Lung (tissue), 12 donors: ENCODE data around the gene PEX19. TPM values are rescaled to one million over a fixed set of nuclear protein-coding genes. Genes with fewer than 3 reads are reported as not detected.

ENCODE experiments used
- ATAC-seq: fragments of 200-7000 bp; cut with Tn5 transposase; one replicate; pipeline ENCODE4 v1.9.1; 2020; ENCODE audit warnings: moderate number of reproducible peaks; ENCODE audit not compliant: insufficient read depth, low FRiP score
- DNase-seq, 3 donors: peaks; one replicate each; pipeline ENCODE4 v3.0.0-alpha.2; 2013 to 2017
- H3K27ac ChIP-seq, 2 donors: one replicate each; pipeline ENCODE4 v1.5.1; 2013; ENCODE audit warnings: mild to moderate bottlenecking in 2 of 2, moderate library complexity in 2 of 2, control low read depth in 1 of 2, inconsistent platforms in 1 of 2, low read depth in 1 of 2, low read length in 1 of 2
- H3K27me3 ChIP-seq, 3 donors: one replicate each; pipeline ENCODE4 v1.5.1; 2013; ENCODE audit warnings: low read length in 2 of 3; ENCODE audit not compliant: control insufficient read depth in 3 of 3, insufficient read depth in 3 of 3
- H3K36me3 ChIP-seq, 4 donors: one replicate each; pipeline ENCODE4 v1.5.1; 2013; ENCODE audit warnings: low read length in 4 of 4, mild to moderate bottlenecking in 1 of 4, moderate library complexity in 1 of 4; ENCODE audit not compliant: control insufficient read depth in 4 of 4, insufficient read depth in 4 of 4
- H3K4me1 ChIP-seq, 5 donors: one replicate each; pipeline ENCODE4 v1.5.1; 2013; ENCODE audit warnings: low read length in 5 of 5, mild to moderate bottlenecking in 2 of 5, moderate library complexity in 1 of 5; ENCODE audit not compliant: control insufficient read depth in 5 of 5, insufficient read depth in 5 of 5
- H3K4me3 ChIP-seq: one replicate; pipeline ENCODE4 v1.5.1; 2013; ENCODE audit warnings: mild to moderate bottlenecking, control low read depth, moderate library complexity
- H3K9ac ChIP-seq, 2 donors: one replicate each; pipeline ENCODE4 v1.5.1; 2013; ENCODE audit warnings: low read length in 2 of 2, control low read depth in 1 of 2; ENCODE audit not compliant: insufficient read depth in 1 of 2
- H3K9me3 ChIP-seq, 4 donors: one replicate each; pipeline ENCODE4 v1.5.1; 2013; ENCODE audit warnings: low read length in 3 of 4, mild to moderate bottlenecking in 1 of 4, moderate library complexity in 1 of 4; ENCODE audit not compliant: control insufficient read depth in 4 of 4, insufficient read depth in 3 of 4
- WGBS, 2 donors: extraction: QIAGEN DNeasy Blood & Tissue Kit; methylation state at CpG; one replicate each; pipeline ENCODE4 v1.1.7; 2013; 5-methylcytosine and 5-hydroxymethylcytosine counted together
- polyA plus RNA-seq, 2 donors: library from polyadenylated mRNA; stranded (reverse); fragments of 200-250 nt; gene quantifications; one replicate each; pipeline ENCODE4 v1.2.1, GENCODE V29; 2013
- total RNA-seq, 2 donors: library from RNA; depleted of rRNA in 1 of 2; stranded (reverse); fragments of >200 nt in 1 of 2; gene quantifications; one replicate each; pipeline ENCODE4 v1.2.1, GENCODE V29; 2014 to 2021
- TF ChIP-seq, protein P1 (sequence below): IDR thresholded peaks from 2 replicates; pipeline ENCODE4 v1.5.1; 2012; ENCODE audit warnings: mild to moderate bottlenecking; ENCODE audit errors: control extremely low read depth, extremely low read depth
- donor health status: control.
- donor health status: control.
- donor health status: Bipolar disorder and iron deficiency.
- donor health status: healthy.
- donor health status: DM: yes; HTN: yes; CAD: no.

The PEX19 gene
- total and polyA plus RNA-seq, 4 donors = 13.1 to 60.7 (median 44.5) TPM

DNA sequence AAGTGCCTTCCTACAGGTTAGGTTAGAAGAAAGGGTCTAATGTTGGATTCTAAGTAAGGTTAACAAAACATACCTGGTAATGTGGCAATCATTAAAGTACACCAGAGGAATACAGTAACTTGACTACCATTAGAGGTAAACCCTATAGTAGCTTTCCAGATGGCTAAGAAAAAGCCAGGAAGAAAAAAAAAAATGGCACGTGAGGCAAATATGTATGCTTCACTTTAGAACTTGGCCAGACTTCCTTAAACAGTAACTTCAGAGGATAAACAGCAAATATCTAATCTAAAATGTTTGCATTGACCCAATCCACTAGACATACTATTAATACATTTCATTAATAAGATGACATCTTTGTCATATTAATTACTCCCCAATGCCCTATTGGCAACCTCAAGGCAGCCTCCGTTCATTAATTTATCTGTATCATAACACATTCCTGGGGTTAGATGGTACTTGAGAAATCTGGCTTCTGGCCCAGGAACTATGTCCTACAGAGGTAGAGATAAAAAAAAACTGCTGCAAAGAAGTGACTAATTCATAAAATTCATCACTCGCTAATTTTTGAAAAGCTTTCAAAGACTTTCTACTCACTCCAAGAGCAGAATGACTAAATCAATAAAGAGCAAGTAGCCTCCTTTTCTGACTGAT lies 28.4 kb downstream of the PEX19 start:
- Histone ChIP-seq H3K4me1 (peaks cover 0 to 40% (median 25%) of the 10 kb centered on the region in 5 donors), H3K27ac (peak overlapping the region in 1 of 2 donors; percentile 21), H3K9ac (no peak overlapping the region), H3K27me3 (no peaks in the 10 kb centered on the region), H3K4me3 (no peak overlapping the region), H3K36me3 (peaks cover 1 to 11% (median 6%) of the 10 kb centered on the region in 4 donors), H3K9me3 (no peaks in the 10 kb centered on the region)
- no peak for ATAC-seq
- DNase-seq = peak in 2 of 3 donors; percentile 41 to 69
- 42 to 61% methylated on average over 3 of the region's 3 CpGs for WGBS, 2 donors
- TF ChIP-seq, protein P1, sequence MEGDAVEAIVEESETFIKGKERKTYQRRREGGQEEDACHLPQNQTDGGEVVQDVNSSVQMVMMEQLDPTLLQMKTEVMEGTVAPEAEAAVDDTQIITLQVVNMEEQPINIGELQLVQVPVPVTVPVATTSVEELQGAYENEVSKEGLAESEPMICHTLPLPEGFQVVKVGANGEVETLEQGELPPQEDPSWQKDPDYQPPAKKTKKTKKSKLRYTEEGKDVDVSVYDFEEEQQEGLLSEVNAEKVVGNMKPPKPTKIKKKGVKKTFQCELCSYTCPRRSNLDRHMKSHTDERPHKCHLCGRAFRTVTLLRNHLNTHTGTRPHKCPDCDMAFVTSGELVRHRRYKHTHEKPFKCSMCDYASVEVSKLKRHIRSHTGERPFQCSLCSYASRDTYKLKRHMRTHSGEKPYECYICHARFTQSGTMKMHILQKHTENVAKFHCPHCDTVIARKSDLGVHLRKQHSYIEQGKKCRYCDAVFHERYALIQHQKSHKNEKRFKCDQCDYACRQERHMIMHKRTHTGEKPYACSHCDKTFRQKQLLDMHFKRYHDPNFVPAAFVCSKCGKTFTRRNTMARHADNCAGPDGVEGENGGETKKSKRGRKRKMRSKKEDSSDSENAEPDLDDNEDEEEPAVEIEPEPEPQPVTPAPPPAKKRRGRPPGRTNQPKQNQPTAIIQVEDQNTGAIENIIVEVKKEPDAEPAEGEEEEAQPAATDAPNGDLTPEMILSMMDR = no peak

DNA sequence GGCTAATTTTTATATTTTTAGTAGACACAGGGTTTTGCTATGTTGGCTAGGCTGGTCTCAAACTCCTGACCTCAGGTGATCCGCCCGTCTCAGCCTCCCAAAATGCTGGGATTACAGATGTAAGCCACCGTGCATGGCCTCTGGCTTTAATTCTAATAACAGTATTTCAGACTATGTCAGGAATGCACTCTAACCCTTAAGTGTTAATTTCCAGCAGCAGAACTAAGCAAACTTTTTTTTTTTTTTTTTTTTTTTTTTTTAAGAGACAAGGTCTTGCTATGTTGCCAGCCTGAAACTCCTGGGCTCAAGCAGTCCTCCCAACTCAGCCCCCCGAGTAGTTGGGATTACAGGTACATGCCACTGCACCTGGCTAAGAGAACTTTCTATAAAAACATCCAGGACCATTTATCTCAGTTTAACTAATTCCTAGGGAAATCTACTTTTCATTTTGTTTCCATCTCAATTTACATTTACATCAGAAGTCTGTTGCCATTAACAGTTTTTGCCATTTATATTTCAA lies 29.1 kb downstream of the PEX19 start:
- H3K4me3 ChIP-seq = no peak overlapping the region
- no peaks in the 10 kb centered on the region for H3K9me3 ChIP-seq
- H3K4me1 ChIP-seq = peaks cover 0 to 34% (median 22%) of the 10 kb centered on the region in 5 donors
- ATAC-seq (no peak), DNase-seq (peak; percentile 22 to 51 (median 26))
- WGBS, 2 donors = 74 to 78% methylated on average over 4 of the region's 4 CpGs
- H3K27me3 ChIP-seq = no peaks in the 10 kb centered on the region
- no peak overlapping the region for H3K9ac ChIP-seq
- H3K27ac ChIP-seq = no peak overlapping the region
- TF ChIP-seq, protein P1 = no peak
- peaks cover 3 to 11% (median 6%) of the 10 kb centered on the region in 4 donors for H3K36me3 ChIP-seq

DNA sequence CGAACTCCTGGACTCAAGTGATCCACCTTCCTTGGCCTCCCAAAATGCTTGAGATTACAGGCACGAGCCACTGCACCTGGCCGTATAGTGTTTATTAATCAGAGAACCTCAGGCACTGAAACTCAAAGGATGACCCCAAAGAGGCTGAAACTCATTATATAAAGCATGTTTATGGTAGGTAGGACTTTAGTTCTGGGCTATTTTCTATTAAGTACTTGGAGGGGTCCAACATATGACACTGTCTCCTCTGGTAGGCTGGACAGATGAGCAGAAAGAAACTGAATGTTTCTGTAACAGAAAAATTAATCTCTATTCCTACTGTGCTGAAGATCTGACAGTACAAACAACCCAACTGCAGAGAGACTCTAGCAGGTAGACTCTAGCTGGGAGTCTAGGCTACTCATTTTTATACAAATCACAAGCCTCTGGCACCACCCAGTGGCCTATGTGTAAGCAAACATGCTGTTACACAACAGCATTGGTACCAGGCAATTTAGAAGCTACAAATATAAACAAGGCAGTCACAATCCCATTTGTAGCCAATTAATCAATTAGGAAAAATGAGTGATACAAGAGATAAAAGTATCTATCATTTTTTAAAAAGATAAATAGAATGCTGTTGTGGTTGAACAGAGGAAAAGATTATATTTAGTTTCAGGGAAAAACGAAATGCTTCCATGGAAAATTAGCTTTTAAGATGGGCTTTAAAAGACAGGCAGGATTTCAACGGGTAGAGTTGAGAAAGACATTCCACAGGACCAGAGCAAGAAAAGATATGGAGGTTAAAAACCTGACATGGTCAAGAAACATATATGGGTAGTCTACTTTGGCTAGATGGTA lies 33.0 kb downstream of the PEX19 start:
- DNase-seq (peak; percentile 71 to 87 (median 86)), ATAC-seq (peak; percentile 88)
- peak overlapping the region in 1 of 2 donors; percentile 49 for H3K9ac ChIP-seq
- WGBS, 2 donors = 71 to 77% methylated on average over 5 of the region's 5 CpGs
- H3K36me3 ChIP-seq = peaks cover 3 to 9% (median 4%) of the 10 kb centered on the region in 4 donors
- H3K27me3 ChIP-seq = no peaks in the 10 kb centered on the region
- H3K9me3 ChIP-seq = no peaks in the 10 kb centered on the region
- no peak overlapping the region for H3K4me3 ChIP-seq
- peak overlapping the region in 1 of 2 donors; percentile 33 for H3K27ac ChIP-seq
- peaks cover 0 to 10% (median 5%) of the 10 kb centered on the region in 5 donors for H3K4me1 ChIP-seq
- TF ChIP-seq, protein P1 = peak; percentile 65
